ENCODE measurements around the gene CACNG4. TPM values are rescaled to one million over a fixed set of nuclear protein-coding genes. Genes with fewer than 3 reads are reported as not detected.
A peak's percentile ranks its signal among the peaks of the same experiment; 100 is the strongest.
"Not testable (repeated sequence)": the region's sequence is repeated elsewhere in the genome, so short reads cannot be mapped to it uniquely, and the experiment has no call there.

Gene CACNG4
- polyA plus RNA-seq, 12 donors, result 5.6 to 16.3 (median 9.0) TPM; not detected in 1

DNA sequence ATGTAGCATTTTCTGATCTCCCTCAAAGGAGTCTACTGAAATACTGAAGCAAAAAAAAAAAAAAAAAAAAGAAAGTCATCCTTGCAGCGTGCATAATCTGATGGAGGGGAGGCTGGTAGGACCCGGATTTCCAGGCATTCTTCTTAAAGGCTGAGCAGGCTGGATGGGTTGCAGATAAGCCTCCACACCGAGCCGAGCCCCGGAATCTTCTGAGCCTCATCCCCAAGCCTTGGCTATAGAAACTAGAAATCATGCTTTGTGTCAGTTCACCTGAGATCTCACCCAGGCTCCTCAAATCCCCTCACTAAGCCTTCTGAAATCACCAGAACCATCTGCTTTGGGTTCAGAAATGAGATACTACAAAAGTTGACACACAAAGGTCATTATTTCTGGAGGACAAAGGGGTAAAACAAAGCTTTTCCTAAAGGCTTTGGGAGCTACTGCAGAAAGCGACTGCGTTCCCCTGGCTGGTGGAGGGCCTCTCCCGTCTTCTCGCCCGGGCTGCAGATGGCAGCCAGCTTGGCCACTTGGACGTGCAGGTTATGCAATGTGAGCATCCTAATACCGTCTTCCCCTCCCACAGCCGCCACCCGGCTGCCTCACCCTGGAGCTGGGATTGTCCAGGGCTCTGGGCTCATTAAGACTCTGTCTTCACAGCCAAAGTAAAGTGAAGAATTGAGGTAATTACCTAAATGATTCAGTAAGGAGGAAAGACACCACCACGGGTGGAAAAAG lies 4.7 kb upstream of the CACNG4 start:
- DNase-seq, result no peak

DNA sequence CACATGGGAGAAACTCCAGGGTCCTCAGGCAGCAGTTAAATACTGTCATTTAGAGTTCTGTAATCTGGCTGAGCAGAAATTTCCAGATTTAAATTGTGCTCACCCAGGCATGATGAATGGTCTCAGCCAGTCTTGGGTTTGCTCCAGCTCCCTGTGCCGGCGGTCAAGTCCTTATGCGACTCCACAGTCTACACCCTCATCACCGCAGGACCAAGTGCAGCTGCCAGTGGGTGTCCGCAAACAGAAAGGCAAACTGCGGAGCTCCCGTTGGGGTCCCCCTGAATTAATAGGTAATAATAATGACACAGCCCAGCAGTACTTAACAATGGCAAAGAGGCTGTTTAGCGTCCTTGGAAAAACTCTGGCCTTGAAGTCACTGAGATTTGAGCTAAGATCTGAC lies 3.9 kb upstream of the CACNG4 start:
- DNase-seq, result no peak

DNA sequence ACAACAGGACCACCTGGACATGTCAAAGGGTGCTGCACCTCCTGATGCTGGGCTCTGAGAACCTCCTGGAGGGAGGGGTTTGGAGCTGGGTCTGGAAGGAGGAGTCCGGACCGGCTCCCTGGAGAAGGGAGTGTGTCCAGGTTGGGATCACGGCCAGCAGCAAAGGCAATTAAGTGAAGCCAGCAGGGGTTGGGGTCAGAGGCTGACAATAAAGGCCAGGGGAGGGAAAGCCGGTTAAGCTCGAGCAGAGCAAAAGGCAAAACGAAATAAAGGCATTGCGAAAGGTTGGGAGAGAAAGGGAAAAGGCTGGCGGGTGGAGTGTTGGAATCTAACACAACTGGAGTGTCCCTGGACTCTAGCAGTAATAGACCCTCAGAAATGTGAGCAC lies 992 bp upstream of the CACNG4 start:
- no peak for DNase-seq

DNA sequence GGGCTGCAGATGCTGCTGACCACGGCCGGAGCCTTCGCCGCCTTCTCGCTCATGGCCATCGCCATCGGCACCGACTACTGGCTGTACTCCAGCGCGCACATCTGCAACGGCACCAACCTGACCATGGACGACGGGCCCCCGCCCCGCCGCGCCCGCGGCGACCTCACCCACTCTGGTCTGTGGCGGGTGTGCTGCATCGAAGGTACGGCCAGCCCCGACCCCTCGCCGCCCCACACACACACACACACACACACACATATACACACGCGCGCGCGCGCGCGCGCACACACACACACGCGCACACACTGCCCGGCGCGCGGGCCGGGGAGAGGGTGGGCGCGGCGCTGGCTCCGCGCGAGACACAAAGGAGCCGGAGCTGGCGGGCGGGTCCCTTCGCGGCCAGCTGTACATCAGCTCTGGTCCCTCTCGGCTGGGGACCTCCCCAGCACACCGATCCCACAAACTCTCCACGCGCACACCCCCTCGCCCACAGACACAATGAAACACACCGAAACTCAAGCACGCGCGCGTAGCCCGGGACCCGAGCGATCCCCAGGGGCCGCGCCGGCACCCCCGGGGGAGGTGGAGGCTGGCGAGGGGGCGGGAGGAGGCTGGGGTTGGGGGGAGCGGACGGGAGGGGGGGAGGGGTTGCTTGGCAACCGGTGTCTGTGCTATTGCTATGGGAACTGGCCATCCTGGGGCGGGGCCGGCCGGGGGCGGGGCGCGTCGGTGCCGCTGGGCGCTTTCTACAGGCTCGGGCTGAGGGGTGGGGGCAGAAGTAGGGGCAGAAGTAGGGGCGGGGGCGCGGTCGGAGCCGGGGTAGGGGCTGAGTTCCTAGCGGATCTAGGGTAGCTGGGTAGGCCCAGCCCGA lies 658 bp downstream of the CACNG4 start:
- peak; percentile 28 for DNase-seq

DNA sequence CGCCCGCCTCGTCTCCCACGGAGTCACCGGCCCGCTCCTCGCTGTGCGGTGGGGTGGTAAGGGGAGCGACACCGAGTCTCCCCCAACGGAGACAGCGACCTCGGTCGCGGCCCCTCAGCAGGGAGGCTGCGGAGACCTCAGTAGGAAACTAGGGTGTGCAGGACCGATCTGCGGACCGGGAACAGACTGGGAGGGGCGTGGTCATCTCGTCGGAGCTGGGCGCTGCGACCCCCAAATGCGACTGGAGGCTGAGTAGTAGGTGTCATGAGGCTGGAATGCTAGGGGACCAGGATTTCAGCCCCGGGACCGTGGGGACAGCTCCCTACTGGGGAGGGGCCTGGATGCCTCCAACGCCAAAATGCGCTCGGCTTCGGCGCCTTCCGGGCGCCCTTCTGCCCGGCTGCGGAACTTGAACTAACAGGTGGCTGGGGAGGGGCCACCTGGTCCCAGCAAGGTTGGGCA lies 1.3 kb downstream of the CACNG4 start:
- no peak for DNase-seq

DNA sequence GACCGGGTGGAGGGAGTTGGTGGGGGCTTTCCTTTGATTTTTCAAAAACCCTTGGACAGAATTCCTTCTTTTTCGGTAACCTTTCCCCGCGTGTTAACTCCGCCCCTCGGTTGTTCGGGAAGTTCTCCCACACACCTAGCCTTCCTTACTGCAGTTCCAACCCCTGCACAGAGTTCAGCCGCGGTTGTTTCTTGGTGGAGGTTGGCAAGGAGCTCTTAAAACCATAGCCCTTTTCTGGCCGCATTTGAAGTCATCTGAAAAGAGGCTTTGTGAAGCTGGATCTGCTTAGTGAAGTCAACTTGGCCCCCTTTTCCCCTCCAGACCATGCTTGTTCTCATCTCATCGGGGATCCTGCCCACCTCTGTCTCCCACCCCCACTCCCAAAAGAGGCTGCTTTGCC lies 1.8 kb downstream of the CACNG4 start:
- no peak for DNase-seq

DNA sequence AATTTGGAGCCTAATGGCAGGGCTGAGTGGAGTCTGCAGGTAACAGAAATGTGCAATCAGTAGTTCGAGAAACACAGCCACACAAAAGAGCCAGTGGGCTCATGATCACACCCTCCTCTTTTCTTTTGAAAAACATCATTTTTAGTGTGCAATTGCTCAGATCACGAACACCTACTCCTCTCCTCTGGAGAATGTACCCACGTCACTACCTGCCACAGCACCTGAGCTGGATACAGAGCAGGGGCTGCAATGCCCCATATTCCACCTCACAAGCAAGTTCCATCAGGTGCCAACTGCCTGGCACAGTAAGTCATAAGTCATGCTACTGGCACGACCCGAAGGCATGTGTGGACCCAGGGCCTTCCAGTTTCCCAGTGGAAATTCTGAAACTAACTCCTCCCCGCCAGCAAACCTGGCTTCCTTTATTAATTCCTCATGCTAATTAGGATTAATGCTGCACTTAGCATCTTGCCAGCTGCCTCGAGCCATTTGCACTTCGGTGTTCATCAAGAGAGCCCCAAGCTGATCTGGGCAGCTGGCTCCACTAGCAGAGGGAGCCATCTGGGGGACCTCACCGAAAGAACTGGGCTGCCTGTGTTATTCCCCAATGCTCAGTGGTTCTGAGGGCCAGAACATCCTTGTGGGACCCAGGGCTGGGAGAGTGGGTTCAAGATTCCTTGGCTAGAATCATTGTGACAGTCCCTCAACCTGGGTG lies 2.4 kb downstream of the CACNG4 start:
- DNase-seq, result no peak

DNA sequence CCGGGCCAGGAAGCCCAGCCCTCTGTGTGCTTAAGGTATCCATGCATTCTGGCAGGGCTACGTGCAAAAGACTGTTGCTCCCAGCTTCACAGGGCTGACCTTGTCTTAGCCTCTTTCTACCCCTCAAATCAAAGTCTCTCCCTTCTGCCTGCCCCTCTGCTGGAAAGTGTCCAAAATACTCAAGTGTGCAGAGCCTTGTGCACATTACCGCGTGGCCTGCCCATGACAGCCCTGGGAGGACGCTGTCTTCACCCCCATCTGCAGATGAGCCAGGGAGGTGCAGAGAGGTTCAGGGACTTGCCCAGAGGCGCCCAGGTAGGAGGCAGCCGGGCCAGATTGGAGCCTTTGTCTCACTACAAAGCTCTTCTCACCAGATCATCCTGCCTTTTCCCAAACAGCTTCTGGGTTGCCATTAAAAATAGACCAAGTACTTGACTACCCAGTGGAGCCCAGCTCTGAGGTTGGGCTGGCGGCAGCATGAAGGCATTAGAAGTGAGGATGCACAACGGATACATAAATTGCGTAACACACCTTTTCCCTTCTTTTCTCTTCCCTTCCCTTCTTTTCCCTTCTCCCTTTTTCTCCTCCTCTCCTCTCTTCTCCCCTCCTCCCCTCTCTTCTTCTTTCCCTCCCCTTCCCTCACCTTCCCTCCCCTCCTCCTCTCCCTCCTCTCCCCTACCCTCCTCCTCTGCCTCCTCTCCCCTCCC lies 3.5 kb downstream of the CACNG4 start:
- no peak for DNase-seq

DNA sequence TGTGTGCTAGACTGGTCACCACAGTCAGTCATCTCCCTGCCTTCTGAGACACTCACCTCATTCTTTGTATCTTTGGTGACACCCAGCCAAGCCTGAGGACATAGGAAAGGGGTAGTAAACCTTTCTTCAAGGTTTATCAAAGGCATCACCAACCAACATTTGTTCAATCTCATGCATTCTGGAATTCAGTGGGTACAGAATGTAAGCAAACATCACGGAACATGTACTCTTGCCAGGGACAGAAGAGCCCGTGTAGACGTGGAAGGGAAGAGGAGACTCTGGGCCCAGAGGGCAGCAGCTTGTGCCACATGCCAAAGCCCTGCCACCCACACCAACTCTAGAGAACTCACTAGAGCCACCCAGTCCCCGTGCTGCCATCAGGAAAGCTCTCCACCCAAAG lies 4.4 kb downstream of the CACNG4 start:
- no peak for DNase-seq

DNA sequence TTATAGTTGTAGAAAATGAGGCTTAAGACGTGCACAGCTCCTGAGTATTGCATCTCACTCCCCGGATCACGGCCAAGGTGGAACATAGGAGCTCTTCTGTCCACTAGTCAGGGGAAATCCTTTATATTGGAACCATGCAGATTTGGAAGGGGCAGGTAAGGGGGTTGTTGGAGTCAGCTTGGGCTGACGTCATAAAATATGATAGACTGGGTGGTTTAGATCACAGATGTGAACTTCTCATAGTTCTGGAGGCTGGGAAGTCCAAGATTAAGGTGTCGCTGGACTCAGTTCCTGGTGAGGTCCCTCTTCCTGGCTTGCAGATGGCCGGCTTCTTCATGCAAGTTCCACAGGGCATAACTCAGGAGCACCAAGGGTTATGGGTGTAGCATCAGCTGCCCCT lies 5.6 kb downstream of the CACNG4 start:
- DNase-seq, result no peak

DNA sequence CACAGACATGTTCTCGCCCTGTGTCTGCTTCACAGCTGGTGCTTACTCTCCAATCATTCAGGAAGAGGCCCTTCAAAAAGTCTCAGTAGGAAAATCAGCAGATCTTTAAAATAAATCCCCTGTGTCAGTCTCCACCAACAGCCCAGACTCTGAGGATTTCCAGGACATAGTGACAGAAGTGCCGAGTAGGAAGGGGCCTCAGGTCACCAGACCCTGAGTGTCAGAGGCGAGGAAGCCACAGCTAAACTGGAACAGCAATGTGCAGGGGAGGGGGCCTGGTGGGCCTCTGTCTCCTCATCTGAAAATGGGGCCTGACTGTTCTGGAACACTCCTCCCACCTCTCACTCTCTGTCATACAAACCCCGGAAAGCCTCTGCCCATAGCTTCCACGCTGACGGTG lies 6.3 kb downstream of the CACNG4 start:
- no peak for DNase-seq

DNA sequence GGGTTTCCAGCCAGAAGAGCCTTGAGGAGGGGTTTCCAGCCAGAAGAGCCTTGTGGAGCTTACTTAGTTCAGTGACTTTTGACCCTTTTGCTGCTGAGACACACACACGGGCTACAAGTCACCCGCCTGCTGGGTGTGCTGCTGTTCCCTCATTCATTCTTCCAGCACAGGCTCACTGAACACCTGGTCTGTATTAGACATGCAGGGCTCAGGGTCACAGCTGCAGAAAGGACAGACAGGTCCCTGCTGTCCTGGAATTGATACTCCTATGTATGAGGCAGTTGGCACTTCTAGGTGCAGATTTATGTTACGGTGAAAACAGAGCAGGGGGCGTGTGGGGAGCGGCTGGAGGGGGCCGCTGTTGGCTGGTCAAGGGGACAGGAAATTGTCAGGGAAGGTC lies 6.8 kb downstream of the CACNG4 start:
- DNase-seq, result no peak

DNA sequence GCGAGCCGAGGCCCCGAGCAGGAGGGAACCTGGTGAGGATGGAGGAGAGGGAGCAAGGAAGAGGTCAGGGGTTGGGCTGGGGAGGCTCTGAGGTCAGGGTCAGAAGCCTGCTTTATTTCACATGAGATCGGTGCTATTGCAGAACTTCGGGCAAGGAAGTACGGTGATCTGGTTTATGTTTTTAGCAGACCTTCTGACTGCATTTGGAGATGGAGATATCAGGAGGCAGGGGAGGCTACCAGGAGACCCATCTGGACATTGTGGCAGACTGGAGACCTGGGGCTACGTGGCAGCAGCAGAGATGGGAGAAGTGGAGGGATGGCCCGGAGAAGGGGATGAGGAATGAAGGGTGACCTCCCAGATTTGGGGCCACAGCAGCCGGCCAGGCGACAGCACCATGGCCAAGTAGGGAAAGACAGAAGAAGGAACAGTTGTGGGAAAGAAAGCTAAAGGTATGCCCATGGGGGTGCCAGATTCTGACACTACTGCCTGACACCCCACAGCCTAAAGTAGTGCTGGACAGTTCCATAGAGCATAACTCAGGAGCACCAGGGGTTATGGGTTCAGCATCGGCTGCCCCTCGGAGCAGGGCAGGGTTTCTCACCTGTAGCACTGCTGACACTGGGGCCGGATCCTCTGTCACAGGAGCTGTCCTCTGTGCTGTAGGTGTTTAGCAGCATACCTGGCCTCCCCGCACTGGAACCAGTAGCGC lies 7.4 kb downstream of the CACNG4 start:
- no peak for DNase-seq

DNA sequence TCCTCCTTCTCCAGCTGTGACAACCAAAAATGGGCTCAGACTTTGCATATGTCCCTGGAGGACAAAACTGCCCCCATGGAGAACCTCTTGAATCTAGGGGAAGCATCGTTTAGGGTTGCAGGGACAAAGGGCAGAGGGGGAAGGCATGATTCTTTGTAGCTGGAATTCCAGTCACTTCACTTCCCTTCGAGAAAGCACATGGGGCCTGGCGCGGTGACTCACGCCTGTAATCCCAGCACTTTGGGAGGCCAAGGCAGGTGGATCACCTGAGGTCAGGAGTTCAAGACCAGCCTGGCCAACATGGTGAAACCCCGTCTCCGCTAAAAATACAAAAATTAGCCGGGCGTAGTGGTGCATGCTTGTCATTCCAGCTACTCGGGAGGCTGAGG lies 7.9 kb downstream of the CACNG4 start:
- DNase-seq, result not testable (repeated sequence)

DNA sequence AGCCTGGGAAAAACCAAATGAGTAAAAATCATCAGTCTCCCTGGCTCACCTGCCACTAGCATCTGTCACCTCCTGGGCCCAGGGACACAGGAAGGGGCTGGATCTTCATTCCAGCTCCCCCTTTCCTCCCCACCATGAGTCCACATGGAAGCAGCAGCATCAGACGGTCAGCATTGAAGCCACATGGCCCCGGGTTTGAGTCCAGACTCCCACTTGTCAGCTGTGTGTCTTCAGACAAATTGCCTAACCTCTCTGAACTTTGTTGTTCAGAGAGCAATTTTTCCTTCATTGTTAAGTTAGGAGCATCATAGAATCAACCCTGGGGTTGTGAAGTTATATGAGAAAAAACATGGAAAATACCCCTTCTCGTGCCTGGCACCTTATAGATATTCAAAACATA lies 10.7 kb downstream of the CACNG4 start:
- DNase-seq, result no peak

DNA sequence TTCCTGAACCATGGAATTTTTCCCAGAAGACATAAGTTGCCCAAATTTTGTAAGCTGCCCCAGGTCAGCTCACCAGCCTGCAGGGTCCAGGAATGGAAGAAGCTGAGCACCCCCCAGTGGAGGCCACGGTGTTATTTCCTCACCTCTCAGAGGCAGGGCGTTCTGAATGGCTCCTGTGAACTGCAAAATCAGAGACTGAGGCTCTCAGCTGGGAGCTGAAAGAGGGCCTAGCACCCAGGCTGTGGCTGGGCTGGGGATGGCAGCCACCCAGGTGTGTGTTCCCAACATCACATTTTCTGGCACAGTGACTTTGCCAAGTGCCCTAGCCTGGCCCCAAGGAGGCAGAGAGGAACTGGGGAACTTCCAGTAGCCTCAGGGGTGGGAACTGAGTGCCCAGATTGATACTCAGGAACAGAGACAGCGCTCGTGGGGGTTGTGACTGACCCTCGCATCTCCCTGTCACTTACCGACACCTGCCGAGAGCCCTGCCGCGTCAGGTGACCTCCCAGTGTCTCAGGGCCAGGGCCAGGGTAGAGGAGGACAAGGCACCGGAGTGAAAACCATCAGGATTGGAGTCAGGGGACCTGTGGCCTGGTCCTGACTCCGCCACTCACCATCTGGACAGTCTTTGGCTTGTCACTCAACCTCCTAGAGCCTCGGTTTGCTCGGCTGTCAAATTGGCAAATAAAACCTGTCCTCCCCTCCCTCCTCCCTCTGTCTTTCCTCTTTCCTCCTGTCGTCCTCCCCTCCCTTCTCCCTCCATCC lies 11.3 kb downstream of the CACNG4 start:
- no peak for DNase-seq

DNA sequence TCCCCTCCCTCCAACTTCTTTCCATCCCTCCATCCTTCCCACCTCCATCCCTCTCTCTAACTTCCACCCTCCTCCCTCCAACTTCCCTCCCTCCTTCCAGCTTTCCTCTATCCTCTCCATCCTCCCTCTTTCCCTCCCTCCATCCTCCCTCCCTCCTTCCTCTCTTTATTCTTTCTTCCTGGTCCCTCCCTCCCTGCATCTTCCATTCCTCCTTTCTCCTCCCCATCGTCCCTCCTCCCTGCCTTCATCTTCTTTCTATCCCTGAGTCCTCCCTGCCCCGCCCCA lies 11.8 kb downstream of the CACNG4 start:
- no peak for DNase-seq

DNA sequence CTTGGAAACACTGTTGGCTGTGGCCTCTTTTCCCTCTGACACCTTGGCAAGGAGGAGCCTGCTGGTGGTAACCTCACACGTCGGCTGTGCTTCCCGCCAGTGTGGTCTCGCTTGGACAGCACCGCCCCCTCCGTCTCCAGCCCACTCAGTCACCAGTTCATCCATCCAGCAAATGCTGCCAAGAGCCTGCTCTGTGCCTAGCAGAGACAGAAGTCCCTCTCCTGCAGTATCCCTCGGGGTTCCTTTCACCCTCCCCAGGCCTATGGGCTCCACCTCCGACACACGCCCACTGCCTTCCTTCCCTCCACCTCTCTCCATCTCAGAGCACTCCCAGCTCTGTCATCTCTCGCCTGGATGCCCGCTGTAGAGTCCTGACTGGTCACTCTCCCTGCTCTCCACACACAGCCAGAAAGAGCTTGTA lies 12.3 kb downstream of the CACNG4 start:
- no peak for DNase-seq

DNA sequence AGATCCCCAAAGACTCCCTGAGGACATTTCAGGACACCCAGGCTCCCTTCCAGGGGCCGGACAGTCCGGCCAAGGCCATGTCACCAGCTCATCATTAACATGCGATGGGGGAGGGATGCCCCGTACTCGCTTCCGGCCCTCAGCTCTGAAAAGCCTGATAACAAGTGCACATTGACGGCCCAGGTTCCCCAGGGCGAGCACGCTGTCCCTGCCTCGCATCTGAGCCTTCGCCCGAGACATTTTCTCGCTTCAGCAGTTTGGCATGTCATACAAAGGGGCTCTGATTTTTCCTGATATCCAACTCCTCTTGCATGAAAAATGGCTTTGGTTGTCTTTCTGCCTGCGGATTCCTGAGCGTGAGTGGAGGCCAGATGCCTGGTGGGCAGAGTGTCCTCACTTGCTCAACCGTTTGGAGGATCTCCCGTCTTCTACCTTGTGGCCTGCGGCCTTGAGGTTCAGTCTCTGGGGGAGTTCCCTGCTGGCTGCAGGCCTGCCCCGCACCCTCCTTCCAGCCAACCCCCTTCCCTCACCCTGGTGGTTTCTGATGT lies 14.1 kb downstream of the CACNG4 start:
- DNase-seq, result no peak

DNA sequence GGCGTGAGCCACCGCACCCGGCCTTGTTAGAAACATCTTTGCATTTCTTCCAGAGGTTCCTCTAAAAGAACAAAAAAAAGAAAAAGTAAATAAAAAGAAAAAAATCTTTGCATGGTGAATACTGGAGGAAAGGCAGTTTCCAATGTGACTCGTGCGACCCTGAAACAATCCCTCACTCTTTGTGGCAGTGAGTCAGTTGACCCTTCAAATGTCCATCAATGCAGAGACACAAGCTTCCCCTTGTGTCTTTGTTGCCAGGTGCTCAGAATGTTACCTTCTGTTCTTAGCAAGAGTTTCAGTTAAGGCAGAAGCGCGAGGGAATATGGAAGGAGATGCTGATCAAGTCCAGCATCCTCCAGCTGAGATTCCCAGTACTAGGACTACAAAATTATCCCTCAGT lies 16.4 kb downstream of the CACNG4 start:
- no peak for DNase-seq

All from muscle of arm (tissue), 12 donors.